SIG-M5 treated with dmso at 0.1 percent for 504 hours (cell line): ENCODE results near the gene TMEM120B.
A peak's percentile ranks its signal among the peaks of the same experiment; 100 is the strongest.

ENCODE experiments used
- DNase-seq: peaks from one replicate; lab custom pipeline; 2025; ENCODE audit not compliant: unreplicated experiment; lab: John Stamatoyannopoulos, UW

TMEM120B gene

DNA sequence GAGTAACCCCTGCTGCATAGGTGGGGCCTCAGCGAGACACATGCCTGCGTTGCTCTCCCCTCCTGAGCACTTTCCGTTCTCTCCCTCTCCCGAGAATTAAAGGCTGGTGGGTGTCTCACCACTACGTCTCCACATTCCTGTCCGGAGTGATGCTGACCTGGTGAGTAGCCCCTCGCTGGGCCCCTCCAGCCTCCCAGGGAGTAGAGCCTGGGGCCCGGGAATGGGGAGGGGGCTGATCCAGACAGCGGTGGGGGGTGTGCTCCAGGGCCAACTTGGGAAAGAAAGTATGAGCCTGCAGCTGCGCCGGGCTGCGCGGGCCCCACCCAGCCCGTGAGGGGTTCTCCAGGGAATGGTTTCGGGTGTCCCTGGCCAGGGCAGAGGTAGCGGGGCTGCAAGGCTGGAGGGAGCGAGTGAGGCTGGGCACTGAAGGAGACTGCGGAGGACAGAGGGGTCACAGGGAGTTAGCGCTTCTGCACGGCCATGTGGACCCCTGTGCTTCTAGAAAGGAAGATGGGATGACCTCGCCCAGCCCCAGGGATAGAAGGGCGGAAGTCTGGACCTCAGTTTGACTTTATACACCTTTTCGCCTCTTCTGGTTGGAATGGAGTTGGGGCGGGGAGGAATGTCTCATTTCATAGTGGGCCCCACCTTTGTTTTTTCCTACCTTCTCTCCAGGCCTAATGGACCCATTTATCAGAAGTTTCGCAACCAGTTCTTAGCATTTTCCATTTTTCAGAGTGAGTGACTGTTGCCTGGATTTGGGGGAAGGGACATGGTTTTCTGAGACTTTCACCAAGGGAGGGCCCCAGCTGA lies 58.5 kb downstream of the TMEM120B start:
- DNase-seq = no peak

DNA sequence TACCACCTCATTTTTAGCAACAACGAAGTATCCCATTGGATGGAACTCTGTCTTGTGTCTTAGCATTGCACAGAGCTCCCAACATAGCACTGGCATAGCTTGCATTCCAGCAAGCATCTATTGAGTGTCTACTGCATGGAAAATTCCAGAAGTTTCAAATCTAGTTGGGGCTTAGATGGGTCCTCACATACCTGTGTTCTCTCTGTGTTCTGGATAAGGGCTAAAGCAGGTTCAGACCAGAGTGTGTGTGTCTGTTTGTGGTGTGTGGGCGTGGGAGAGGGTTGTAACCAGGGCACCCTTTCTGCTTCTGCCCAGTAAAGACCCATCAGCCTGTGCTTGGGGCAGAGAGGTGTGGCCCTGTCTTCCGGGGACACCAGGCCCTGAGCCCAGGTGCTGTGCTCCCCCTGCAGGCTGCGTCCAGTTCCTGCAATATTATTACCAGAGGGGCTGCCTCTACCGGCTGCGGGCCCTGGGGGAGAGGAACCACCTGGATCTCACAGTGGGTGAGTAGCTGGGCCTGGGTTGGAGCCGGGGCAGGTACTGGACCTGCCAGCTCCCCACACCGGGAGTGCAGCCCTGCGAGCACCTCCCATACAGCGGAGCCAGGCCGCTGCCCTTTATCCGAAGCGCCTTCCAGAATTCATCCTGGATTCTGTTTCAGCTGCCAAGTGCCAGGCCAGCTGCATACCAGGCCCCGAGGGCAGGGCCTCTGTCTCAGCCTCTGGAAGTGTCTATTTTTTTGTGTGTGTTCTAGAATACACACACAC lies 60.6 kb downstream of the TMEM120B start:
- peak; percentile 62 for DNase-seq

DNA sequence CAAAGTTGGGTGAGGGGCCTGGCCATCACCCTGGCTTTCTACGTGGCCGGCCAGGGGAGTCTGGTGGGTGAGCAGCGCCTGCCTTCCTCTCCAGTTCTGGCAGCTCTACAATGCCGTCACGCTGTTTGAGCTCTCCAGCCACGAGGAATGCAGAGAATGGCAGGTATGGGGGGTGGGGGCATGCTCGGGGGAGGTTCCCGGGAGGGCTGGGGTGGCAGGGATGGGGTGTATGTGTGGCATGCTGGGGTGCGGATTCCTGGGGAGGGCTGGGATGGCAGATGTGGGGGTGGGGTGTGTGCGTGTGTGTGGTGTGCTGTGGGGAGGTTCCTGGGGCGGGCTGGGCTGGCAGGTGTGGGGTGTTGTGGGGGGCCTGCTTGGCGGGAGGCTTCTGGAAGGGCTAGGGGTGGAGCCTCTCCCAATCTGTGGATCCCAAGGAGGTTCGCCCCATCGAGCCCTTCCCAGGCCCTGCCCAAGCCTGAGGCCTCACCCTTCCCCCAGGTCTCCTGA lies 62.5 kb downstream of the TMEM120B start:
- no peak for DNase-seq

DNA sequence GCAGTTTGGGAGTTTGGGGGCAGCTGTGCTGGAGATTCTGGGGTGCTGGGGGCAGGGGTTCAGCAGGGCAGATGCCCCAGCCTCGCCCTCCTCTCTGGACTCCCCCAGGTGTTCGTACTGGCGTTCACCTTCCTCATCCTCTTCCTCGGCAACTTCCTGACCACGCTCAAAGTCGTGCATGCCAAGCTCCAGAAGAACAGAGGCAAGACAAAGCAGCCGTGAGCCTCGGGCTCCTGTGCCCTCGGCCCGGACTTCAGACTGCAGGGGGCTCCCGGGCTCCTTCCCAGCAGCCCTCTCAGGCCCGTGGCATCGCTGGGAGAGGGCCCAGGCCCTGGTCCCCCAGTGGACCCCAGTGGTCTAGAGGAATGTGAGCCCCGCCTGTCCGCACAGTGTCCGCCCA lies 62.9 kb downstream of the TMEM120B start:
- DNase-seq = no peak

DNA sequence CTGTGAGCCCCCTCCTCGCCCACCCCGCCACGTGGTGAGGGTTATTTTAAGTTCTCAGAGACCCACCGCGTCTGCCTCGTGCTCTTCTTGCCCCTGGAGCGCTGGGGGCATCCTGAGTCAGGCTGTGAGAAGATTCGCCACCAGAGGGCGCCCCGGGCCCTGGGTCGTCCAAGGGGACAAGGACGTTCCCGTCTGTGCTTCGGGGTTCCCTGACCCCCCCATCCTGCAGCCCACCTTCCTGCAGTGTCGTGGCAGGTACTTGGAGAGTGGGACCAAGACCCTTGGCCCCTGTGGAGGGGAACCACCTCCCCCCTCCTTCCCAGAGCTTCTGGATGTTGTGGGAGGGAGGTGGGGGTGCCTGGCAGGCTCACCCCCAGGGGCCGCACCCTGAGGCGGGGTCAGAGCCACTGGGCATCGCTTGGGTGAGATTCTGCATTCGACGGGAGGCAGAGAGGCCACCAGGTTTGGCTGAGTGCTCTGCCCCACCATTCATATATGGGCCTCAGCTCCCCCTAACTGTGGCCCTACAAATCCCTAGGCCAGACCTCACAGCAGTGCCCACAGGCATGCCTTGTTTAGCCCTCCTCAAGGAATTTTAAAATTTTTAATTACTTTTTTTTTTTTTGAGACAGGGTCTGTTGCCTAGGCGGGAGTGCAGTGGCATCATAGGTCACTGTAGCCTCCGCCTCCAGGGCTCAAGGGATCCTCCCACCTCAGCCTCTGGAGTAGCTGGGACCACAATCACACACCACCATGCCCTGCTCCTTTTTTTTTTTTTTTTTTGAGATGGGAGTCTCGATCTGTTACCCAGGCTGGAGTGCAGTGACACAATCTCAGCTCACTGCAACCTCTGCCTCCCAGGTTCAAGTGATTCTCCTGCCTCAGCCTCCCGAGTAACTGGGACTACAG lies 63.9 kb downstream of the TMEM120B start:
- DNase-seq = peak; percentile 70

DNA sequence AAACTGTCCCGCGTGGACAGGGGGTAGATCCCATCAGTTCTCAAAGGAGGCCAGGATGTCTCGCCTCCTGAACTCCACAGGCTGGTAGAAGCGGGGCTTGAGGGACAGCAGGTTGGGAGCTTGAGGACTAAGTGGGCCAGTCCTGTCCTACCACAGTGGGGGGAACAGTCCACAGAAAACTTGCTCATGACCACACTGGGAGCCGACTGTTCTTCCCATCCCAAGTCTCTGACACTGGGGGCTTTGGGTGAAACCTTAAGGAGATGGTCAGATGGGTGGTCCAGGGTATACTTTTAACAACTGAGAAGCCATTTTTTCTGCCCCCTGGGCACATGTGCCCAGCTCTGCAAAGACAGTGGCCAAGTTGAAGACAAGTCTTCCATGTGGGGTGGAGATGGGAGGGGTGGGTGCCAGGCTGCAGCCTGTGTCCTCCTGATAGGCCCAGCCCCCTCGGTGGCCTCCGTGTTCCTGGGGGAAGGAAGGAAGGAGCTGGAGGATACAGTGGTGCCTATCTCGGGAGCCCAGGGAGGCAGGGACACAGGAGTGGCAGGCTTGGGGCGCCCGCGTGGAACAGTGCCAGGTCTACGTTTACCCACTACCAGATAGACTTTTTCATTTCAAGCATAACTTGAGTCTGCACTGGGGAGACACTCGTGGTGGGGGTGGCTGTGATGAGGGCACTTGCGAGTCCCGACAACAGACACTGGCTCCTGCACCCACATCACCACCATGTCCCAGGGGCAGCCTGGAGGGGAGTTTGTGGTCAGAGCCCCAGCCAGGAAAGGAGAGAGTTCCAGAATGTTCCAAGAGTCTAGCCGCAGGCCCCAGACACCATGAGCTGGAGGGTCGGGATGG lies 66.2 kb downstream of the TMEM120B start:
- no peak for DNase-seq

DNA sequence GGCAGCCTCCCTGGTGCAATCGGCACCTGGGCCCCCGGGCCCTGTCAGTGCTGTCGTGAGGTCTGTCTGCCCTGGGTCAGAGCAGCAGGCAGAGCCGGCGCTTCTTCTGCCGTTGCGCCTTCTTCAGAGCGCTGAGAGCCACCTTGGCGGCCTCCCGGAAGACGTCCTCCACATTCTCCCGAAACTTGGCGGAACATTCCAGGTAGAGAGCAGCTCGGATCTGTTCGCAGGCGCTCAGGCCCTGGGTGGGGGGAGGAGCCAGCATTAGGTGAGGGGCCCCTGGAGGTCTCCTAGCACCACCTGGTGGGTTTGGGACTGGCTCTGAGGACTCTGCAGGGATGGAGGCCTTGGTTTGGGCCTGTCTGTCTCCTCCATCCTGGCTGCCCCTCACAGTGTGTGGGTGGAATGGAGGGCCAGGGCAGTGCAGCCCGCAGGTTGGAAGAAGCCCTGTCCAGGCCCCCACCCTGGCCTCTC lies 66.9 kb downstream of the TMEM120B start:
- no peak for DNase-seq

DNA sequence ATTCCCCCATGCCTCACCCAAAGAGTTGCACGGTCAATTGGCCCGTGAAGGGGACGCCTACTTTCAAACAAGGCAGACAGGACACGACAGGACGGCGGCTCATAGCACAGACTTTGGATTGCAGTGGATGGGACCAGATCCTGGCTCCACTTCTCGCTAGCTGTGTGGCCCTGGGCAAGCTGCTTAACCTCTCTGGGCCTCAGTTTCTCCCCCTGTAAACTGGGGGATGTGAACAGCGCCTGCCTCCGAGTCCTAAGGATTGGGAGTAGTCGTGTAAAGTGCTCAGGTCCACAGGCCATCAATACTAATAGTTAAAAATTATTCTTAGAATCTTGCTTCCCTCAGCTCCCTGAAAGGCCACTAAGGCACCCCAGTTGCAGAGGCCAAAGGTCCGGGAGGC lies 67.9 kb downstream of the TMEM120B start:
- DNase-seq = no peak

DNA sequence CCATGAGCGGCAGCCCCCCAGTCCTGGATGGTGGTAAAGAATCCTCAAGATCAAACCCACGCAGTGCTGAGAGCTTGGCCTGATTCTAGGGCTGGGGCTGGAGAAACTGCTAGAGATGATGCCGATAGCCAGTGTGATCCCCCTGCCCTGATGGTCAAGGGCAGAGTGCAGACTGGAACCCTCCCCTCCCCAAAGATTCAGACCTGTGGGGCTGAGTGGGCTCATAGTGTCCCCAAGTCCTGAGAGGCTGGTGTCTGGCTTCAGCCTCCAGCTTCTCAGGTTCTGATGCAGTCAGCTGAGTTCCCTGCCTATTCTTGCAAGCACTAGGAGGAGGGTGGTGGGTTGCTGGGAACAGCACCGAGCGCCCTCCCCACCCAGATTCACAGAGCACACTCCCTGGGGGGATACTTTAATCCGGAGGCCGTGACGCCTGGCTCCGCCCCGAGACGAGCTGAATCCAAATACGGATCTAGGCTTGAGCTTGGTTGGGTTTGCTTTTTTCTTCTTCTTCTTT lies 69.0 kb downstream of the TMEM120B start:
- no peak for DNase-seq

DNA sequence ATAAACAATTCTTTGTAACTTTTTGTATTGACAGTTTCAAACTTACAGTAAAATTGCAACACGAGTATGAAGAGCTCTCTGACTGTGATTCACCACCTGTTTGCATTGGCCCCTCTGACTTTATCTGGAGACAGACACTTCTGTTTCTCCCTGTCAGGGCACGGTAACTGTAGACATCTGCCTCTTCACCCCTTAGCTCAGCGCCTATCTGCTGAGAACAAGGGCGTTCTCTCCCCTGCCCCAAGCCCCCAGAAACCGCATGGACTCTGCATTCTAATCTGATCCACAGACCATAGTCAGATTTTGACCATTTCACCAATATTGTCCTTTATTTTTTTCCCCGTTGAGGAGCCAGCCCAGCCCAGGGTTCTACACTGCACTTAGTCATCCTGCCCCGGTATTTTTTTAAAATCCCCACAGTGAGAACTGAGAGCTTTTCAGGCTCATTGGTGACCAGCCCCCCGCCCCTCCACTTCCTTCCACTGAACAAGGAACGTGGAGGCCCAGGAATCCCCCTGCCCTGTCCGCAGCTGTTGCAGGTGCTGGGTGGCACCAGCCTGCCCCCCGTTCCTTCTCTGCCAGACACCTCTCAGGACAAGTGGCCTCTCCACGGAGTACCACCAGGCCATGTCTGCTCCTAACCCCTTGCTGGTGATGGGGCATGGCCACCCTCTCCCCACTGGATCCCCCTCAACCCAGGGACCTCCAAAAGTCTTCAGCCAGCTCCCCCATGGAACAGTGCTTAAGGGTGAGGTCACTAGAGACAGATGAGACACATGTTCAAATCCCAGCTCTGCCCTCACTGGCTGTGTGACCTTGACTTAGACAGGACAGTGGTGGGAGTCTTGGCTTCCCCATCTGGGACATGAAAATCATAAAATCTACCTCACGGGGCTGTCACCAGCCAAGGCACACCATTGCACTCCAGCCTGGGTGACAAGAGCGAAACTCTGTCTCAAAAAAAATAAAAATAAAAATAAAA lies 69.7 kb downstream of the TMEM120B start:
- no peak for DNase-seq

DNA sequence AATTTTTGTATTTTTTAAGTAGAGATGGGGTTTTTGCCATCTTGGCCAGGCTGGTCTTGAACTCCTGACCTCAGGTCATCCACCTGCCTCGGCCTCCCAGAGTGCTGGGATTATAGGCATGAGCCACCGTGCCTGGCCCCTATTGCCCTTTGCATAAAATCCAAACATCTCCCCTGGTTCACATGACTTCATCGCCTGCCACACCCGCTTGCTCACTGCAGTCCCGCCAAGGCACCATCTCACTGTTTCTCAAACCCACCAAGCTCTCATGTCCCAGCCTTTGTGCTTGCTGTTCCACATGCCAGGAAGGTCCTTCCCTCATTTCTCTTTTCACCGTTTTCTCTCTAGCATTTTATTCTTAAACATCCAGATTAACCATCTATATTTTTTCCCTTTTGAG lies 71.2 kb downstream of the TMEM120B start:
- no peak for DNase-seq

DNA sequence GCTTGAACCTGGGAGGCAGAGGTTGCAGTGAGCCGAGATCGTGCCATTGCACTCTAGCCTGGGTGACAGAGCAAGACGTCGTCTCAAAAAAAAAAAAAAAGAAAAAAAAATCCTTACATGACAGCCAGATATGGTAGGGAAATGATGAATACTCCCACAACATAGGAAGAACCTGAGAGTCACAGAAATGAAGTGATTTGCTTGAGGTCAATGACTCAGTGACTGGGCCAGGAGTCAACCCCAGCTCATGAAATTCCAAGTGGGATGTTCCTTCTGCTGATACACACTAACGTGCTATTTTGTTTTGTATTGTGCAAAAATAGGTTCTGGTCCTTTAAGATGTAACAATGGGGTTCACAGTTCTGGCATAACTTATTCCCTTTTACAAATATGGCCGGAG lies 71.9 kb downstream of the TMEM120B start:
- no peak for DNase-seq

DNA sequence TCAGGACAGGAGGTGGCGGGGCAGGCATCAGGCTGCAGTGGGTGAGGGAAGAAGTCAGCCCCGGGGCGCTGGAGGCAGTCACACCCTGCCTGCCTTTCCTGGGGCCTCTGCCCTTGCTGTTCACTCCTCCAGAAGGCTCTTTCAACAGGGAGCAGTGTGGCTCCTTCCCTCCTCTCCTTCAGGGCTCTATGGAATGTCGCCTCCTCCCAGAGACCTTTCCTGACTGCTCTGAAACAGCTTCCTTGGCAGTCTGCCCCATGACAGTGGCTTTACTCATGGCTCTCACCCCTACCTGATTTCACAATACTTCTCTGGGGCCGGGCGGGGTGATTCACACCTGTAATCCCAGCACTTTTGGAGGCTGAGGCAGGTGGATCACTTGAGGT lies 73.9 kb downstream of the TMEM120B start:
- peak; percentile 44 for DNase-seq

DNA sequence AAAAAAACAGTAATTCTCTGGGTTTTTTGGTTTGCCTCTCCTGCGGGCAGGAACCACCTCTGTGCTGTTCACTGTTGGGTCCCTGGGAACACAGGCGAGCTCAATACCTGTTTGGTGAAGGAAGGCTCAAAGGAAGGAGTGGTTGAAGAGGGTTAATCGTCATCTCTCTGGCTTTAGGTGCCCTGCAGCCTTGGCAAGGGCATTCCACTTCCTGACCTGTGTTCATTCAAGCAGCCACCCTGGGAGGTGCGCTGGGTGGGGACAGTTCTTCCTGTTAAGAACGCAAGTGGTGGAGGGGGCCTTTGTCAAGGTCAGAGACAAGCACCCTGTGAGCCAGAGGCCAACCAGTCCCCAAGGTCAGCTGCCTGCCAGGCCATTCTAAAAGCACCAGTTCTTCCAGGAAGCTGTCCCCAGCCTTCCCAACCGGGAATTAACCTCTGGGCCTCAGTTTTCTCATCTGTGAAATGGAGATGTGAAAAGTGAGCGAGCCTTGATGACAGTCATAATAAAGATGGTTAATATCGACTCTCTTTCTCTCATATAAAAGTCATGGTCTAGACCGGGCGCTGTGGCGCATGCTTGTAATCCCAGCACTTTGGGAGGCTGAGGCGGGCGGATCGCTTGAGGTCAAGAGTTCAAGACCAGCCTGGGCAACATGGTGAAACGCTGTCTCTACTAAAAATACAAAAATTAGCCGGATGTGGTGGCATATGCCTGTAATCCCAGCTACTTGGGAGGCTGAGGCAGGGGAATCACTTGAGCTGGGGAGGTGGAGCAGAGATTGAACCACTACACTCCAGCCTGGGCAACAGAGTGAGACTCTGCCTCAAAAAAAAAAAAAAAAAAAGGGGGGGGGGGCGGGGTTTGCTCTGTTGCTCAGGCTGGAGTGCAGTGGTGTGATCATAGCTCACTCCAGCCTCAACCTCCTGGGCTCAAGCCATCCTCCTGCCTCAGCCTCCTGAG lies 74.8 kb downstream of the TMEM120B start:
- DNase-seq = no peak

DNA sequence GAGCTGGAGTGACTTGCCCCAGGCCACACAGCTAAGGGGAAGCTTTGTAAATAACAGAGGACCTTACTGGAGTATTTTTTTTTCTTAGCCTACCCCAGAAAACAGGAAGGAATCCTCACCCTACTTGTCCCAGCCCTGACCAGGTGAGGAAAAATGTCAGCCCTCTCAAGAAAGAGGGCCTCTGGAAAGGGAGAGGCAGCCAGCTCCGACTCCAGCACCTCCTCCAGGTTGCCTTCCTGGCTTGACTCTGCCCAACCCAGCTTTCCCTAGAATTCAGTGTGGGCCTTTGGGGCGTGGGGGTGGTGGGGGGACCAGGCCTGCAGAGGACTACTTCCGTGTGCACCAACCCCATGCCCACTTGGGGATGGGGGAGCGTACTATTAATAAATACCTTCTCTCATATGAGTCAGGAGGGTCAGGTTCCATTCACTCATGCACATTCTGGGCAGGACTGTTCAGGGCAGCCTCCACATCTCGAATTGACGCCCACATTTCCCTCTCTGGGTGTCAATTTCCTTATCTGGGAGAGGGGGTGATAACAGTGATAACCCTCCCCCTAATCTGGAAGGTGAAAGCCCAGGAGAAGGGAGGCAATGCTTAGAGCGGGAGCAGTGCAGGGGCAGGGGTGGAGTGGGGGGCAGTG lies 75.7 kb downstream of the TMEM120B start:
- DNase-seq = no peak

DNA sequence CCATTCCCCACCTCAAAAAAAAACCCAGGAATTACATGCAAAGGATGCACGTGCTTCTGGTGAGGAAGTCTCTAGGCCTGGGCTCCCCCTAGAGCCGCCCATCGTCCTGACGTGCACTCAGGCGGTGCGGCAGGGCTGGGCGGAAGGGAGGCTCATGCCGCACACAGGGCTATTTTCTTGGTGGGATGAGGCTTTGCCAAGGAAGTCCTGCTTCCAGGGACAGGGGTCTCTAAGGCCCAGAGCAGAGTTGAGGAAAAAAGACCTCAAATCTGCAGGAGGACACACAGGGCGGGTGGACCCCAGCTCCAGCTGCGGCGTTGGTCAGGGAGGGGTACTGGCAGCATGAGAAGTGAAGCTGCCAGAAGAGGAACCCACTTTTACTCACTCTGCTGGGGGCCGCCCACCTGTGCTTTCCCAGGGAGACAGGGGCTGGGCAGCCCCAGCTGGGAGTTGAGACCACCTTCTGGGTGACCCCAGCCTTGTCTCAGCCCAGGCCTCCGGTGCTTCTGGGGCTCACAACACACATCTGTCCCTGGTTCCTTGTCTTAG lies 76.8 kb downstream of the TMEM120B start:
- no peak for DNase-seq
